Heart left ventricle (tissue), 13 donors: ENCODE results near the gene HS6ST3.

Source experiments
- CTCF ChIP-seq, 12 donors: fragments of 200-600 bp; sonication (generic) in 4 of 12; IDR thresholded peaks; one replicate each; pipeline versions ENCODE4 v1.5.0 to v1.8.0; 2018 to 2022; ENCODE audit warnings: antibody characterized with exemption in 12 of 12, mild to moderate bottlenecking in 5 of 12
- POLR2A ChIP-seq, 2 donors: fragments of 450-650 bp; IDR thresholded peaks; one replicate each; pipeline ENCODE4 v1.6.1; 2017; ENCODE audit warnings: antibody characterized with exemption in 2 of 2, mild to moderate bottlenecking in 2 of 2, moderate library complexity in 2 of 2
- donor health status: ischemic (EF 13 %, LVEDD 7.1; RV severe dilation, severe dysfunction).
- donor health status: DM: no; HTN: yes; CAD: no.
- donor health status: DM: no; HTN: no; CAD: no.
- donor health status: ischemic (EF 25% LVEDD 6.9; RV normal size, moderate dysfunction).
- donor health status: ischemic (EF 25% LVEDD 5.7; RV mildly dilated, moderate dysfunction).
- donor health status: ischemic (EF 35%, LVEDD 5.7; RV mildly dilated, moderate dysfunction).
- donor health status: nonischemic (EF 11% LVEDD 7.7; RV severe dilation, severe dysfunction).
- donor health status: DM: yes; HTN: yes; CAD: no.
- donor health status: PGD.
- donor health status: ischemic (EF 29% LVEDD 5.4; RV normal size, mild dysfunction).
- donor health status: nonischemic (EF 23%, LVEDD 6.1; RV moderate dilation, normal function).

- no peak for TF ChIP-seq CTCF (IDR thresholded peaks at IDR 0.05)
- no peak for TF ChIP-seq POLR2A (IDR thresholded peaks at IDR 0.05)
Measured at GRCh38 chr13:96880419-96880818, 790.5 kb downstream of the HS6ST3 start.
